ENCODE measurements around the gene SLC26A1. TPM values are rescaled to one million over a fixed set of nuclear protein-coding genes. Genes with fewer than 3 reads are reported as not detected.

SLC26A1 gene
- total and polyA plus RNA-seq, 2 donors (not counting 3 experiments of a cell fraction or from before 2014, with no cell fraction given), result 0.10 TPM; not detected in 1

GRCh38 chr4:1030559-1030958 lies 37.4 kb upstream of the SLC26A1 start:
- ChIA-PET POLR2A (no interaction called here), CTCF (no interaction called here)
- no peak overlapping the region for H3K4me3 ChIP-seq (replicated peaks in 1 of 3; ENCODE audit: insufficient read depth in 1 of 3, low read depth in 1 of 3, low read length in 3 of 3)
- H3K27ac ChIP-seq (ENCODE audit: insufficient read depth, low read depth, low read length), result no peak overlapping the region
- H3K9me3 ChIP-seq (replicated peaks; ENCODE audit: control insufficient read depth, insufficient read depth, low read length), result no peaks in the 10 kb centered on the region
- H3K4me1 ChIP-seq (ENCODE audit: control insufficient read depth, extremely low read depth, insufficient read depth, low read length), result no peaks in the 10 kb centered on the region
- no peak overlapping the region for H2AFZ ChIP-seq (ENCODE audit: low read depth, low read length)
- FAIRE-seq, result no peak
- DNase-seq (ENCODE audit: low read depth, low spot score), result no peak
- peaks cover 0 to 6% of the 10 kb centered on the region in 2 experiments for H3K36me3 ChIP-seq (ENCODE audit: control insufficient read depth in 2 of 2, extremely low read depth in 1 of 2, insufficient read depth in 2 of 2, low read length in 2 of 2)
- H3K4me2 ChIP-seq (ENCODE audit: insufficient read depth, low read length), result no peak overlapping the region
- TF ChIP-seq JUN (IDR thresholded peaks at IDR 0.05; ENCODE audit: borderline replicate concordance, insufficient read depth, insufficient read length, low read depth) (no peak), CTCF (IDR thresholded peaks at IDR 0.05; ENCODE audit: extremely low read depth in 1 of 2, insufficient read depth in 1 of 2, low read depth in 1 of 2, low read length in 2 of 2) (no peak), MAX (IDR thresholded peaks at IDR 0.05; ENCODE audit: insufficient read depth, insufficient read length) (no peak), EZH2 (IDR thresholded peaks at IDR 0.05; ENCODE audit: borderline replicate concordance, low read depth, low read length, severe bottlenecking) (no peak), MYC (IDR thresholded peaks at IDR 0.05; ENCODE audit: low read depth, low read length) (no peak), POLR2AphosphoS5 (IDR thresholded peaks at IDR 0.05; ENCODE audit: insufficient read depth, low read depth, low read length) (no peak), GATA2 (IDR thresholded peaks at IDR 0.05; ENCODE audit: insufficient read depth, insufficient read length, low read depth, low read length) (no peak), POLR2A (IDR thresholded peaks at IDR 0.05; ENCODE audit: low read depth, low read length) (no peak), FOS (IDR thresholded peaks at IDR 0.05; ENCODE audit: borderline replicate concordance, insufficient read depth, low read length) (no peak)
- dilution Hi-C loops (cut with MboI; ENCODE audit: extremely low pct_ligation_motif_present, low sequenced_read_pairs) (no loop called here), intact Hi-C loops (cut with micrococcal nuclease) (no loop called here)
- BruUV-seq (replicated peaks), result no TSS peak
- no peaks in the 10 kb centered on the region for H3K79me2 ChIP-seq (ENCODE audit: control insufficient read depth, insufficient read depth, low read length)
- H4K20me1 ChIP-seq (replicated peaks; ENCODE audit: control insufficient read depth, extremely low read depth, insufficient read depth, low read length), result no peaks in the 10 kb centered on the region
- H3K9ac ChIP-seq (replicated peaks; ENCODE audit: extremely low read depth, insufficient read depth, low read length), result no peak overlapping the region
- H3K27me3 ChIP-seq (ENCODE audit: control insufficient read depth in 2 of 2, insufficient read depth in 2 of 2, low read length in 2 of 2), result no peaks in the 10 kb centered on the region
- H3K9me1 ChIP-seq (replicated peaks; ENCODE audit: control insufficient read depth, extremely low read depth, insufficient read depth, low read length), result no peaks in the 10 kb centered on the region

All from endothelial cell of umbilical vein (primary cell).